Measurements from ENCODE around the gene RERE.

- TF ChIP-seq, protein P1, sequence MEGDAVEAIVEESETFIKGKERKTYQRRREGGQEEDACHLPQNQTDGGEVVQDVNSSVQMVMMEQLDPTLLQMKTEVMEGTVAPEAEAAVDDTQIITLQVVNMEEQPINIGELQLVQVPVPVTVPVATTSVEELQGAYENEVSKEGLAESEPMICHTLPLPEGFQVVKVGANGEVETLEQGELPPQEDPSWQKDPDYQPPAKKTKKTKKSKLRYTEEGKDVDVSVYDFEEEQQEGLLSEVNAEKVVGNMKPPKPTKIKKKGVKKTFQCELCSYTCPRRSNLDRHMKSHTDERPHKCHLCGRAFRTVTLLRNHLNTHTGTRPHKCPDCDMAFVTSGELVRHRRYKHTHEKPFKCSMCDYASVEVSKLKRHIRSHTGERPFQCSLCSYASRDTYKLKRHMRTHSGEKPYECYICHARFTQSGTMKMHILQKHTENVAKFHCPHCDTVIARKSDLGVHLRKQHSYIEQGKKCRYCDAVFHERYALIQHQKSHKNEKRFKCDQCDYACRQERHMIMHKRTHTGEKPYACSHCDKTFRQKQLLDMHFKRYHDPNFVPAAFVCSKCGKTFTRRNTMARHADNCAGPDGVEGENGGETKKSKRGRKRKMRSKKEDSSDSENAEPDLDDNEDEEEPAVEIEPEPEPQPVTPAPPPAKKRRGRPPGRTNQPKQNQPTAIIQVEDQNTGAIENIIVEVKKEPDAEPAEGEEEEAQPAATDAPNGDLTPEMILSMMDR (IDR thresholded peaks at IDR 0.05), result no peak
- TF ChIP-seq POLR2A (IDR thresholded peaks at IDR 0.05), result no peak
Measured at GRCh38 chr1:8812081-8812480, 5.4 kb downstream of the RERE start.

All from body of pancreas (tissue), 4 donors.